BE2C (cell line): Measurements from ENCODE around the gene LEKR1.

Experiments used
- DNase-seq: peaks from one replicate; pipeline ENCODE4 v3.0.0-alpha.2; 2020
- H3K27me3 ChIP-seq: fragments of 250-450 bp; sonication (Bioruptor Pico); 2 replicates; pipeline ENCODE4 v1.5.1; 2020; ENCODE audit warnings: mild to moderate bottlenecking
- H3K36me3 ChIP-seq: fragments of 250-450 bp; sonication (Bioruptor Pico); 2 replicates; pipeline ENCODE4 v1.5.1; 2020; ENCODE audit warnings: mild to moderate bottlenecking
- H3K4me1 ChIP-seq: fragments of 250-450 bp; sonication (Bioruptor Pico); 2 replicates; pipeline ENCODE4 v1.5.1; 2020
- H3K4me3 ChIP-seq: 2 replicates; pipeline ENCODE4 v1.5.1; 2011; ENCODE audit warnings: low read depth, low read length
- H3K9me3 ChIP-seq: fragments of 250-450 bp; sonication (Bioruptor Pico); 2 replicates; pipeline ENCODE4 v1.5.1; 2020
- CTCF ChIP-seq: IDR thresholded peaks from 2 replicates; pipeline ENCODE4 v1.5.1; 2012; ENCODE audit warnings: mild to moderate bottlenecking, low read depth, low read length

The LEKR1 gene

GRCh38 chr3:157051055-157051454 is 224.9 kb downstream of the LEKR1 start:
- H3K36me3 ChIP-seq, result no peaks in the 10 kb centered on the region
- H3K4me1 ChIP-seq, result no peaks in the 10 kb centered on the region
- no peaks in the 10 kb centered on the region for H3K27me3 ChIP-seq
- no peak overlapping the region for H3K4me3 ChIP-seq
- TF ChIP-seq CTCF, result no peak
- no peaks in the 10 kb centered on the region for H3K9me3 ChIP-seq
- no peak for DNase-seq

DNA sequence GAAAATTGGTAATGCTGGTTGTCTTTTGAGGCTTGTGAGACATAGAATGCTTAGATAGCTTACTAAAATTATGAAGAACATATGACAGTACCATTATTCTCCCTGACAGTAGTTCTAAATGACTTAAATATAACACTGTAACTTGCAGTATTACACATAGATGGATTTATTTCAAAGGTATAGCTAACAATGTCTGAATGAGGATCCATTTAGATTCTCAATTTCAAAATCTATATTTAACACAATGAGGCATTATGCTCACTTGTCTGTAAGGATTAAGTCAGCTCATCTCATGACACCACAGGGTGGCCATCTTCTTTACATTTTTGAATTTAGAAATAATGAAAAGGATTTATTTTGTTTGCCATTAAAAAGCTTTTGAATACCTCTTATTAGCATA is 225.4 kb downstream of the LEKR1 start:
- no peaks in the 10 kb centered on the region for H3K9me3 ChIP-seq
- no peak for DNase-seq
- no peaks in the 10 kb centered on the region for H3K36me3 ChIP-seq

DNA sequence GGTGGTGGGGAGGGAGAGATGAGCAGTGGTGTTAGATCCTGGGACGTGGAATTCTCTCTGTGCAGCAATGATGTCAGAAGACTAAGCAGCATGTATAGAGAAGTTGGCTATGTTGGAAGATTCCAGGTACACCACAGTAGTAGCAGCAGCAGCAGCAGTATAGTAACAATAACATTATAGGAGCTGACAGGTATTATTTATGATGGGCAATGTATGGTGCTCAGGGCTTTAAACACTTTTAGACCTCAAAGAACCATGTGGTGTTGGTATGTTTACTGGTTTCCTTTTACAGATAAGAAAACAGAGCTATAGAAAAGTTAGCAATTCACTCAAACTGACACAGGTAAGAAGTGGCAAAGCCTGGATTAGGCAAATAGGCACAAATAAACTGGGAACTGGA is 229.9 kb downstream of the LEKR1 start:
- Histone ChIP-seq H3K27me3 (no peaks in the 10 kb centered on the region), H3K4me1 (no peaks in the 10 kb centered on the region), H3K9me3 (no peaks in the 10 kb centered on the region), H3K36me3 (no peaks in the 10 kb centered on the region), H3K4me3 (no peak overlapping the region)
- DNase-seq, result no peak
- TF ChIP-seq CTCF, result no peak

More for the DNA sequence above, 225.4 kb downstream of the LEKR1 start:
- no peak for TF ChIP-seq CTCF
- H3K4me1 ChIP-seq, result no peaks in the 10 kb centered on the region
- H3K4me3 ChIP-seq, result no peak overlapping the region
- H3K27me3 ChIP-seq, result no peaks in the 10 kb centered on the region

DNA sequence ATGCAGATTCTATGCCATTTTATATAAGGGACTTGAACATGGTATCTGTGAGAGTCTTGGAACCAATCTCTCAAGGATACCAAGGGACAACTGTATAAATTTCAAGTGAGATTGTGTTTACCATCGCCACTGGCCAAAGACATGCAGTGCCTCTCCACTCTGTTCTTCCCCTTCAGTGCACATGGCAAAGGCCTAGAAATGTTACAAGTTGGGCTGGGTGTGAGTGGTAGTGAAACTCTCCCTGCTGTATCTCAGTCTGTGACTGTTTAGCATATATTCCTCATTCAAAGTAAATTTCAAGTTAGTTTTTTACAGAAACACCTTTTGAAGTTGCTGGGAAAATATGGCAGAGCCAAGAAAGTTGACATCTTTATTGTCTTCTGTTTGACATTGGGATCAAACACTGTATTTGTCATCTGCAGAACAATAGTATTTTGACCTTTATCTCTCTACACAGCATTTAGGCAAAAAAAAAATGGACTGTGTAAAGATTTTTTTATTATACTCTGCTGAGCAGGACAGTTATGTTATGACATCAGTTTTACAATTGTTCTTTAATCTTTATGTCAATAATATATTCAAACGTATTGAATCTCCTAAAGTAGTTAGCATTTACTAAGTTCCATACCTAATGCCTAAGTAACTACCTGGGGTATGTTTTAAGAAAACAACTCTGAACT is 232.4 kb downstream of the LEKR1 start:
- no peaks in the 10 kb centered on the region for H3K36me3 ChIP-seq
- no peaks in the 10 kb centered on the region for H3K27me3 ChIP-seq
- no peaks in the 10 kb centered on the region for H3K4me1 ChIP-seq
- no peaks in the 10 kb centered on the region for H3K9me3 ChIP-seq
- no peak for DNase-seq
- H3K4me3 ChIP-seq, result no peak overlapping the region
- TF ChIP-seq CTCF, result no peak

DNA sequence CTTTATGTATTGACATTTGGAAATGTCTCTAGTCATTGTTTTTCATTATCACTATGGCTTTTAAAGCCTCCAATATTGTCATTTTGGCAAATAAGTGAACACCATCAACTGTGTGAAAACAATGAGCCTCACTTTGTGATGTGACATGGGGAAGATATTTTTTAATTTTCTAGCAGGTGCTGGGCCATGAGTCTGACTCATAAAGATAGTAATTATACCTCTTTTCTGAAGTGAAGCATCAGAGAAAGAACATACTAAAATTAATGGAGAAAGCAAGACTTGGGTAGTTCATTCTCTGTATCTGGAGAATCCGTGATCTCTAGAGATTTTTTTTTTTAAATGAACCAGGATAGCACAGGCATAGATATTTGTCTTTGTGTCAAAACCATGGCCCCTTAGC is 233.0 kb downstream of the LEKR1 start:
- no peaks in the 10 kb centered on the region for H3K4me1 ChIP-seq

DNA sequence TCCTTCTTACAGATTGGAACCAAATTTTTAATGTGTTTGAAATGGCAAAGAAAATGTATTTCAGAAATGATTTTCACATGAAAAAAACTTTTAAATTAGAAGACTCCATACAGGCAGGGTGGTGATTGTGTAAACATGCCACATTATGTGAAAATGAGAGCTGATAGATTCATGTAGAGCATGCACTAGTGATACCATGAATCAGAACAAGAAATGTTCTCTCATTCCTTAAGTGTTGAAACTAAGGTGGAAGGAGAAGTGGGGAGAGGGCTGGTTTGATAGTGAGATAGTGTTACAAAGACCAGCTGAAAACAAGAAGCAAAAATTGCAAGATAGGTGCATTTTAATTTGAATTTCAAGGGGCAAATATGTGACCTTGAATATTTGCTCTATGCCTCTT is 233.5 kb downstream of the LEKR1 start:
- no peak for TF ChIP-seq CTCF
- no peaks in the 10 kb centered on the region for H3K9me3 ChIP-seq
- no peak for DNase-seq

More for the DNA sequence above, 233.0 kb downstream of the LEKR1 start:
- no peak for DNase-seq
- no peak for TF ChIP-seq CTCF
- H3K9me3 ChIP-seq, result no peaks in the 10 kb centered on the region
- no peaks in the 10 kb centered on the region for H3K36me3 ChIP-seq
- H3K27me3 ChIP-seq, result no peaks in the 10 kb centered on the region
- H3K4me3 ChIP-seq, result no peak overlapping the region

More for the DNA sequence above, 233.5 kb downstream of the LEKR1 start:
- H3K4me3 ChIP-seq, result no peak overlapping the region
- H3K4me1 ChIP-seq, result no peaks in the 10 kb centered on the region
- no peaks in the 10 kb centered on the region for H3K36me3 ChIP-seq
- H3K27me3 ChIP-seq, result no peaks in the 10 kb centered on the region
